Measurements from ENCODE around the gene ARF3.

- no peak for TF ChIP-seq EZH2 (IDR thresholded peaks at IDR 0.05)
- no peak for TF ChIP-seq POLR2AphosphoS5 (IDR thresholded peaks at IDR 0.05; ENCODE audit: borderline replicate concordance, low read depth, low read length)
- no peak for TF ChIP-seq FOXP2 (optimal IDR thresholded peaks at IDR 0.05; ENCODE audit: control extremely low read depth, extremely low read length, insufficient read depth)
Observed at GRCh38 chr12:48972213-48972951, 15.1 kb upstream of the ARF3 start.

All from SK-N-MC (cell line).